Lung (tissue), 12 donors: ENCODE measurements around the gene LCORL. TPM values are rescaled to one million over a fixed set of nuclear protein-coding genes. Genes with fewer than 3 reads are reported as not detected.

Experiments used
- ATAC-seq: fragments of 200-7000 bp; cut with Tn5 transposase; one replicate; pipeline ENCODE4 v1.9.1; 2020; ENCODE audit warnings: moderate number of reproducible peaks; ENCODE audit not compliant: insufficient read depth, low FRiP score
- DNase-seq, 3 donors: peaks; one replicate each; pipeline ENCODE4 v3.0.0-alpha.2; 2013 to 2017
- H3K27ac ChIP-seq, 2 donors: one replicate each; pipeline ENCODE4 v1.5.1; 2013; ENCODE audit warnings: mild to moderate bottlenecking in 2 of 2, moderate library complexity in 2 of 2, control low read depth in 1 of 2, inconsistent platforms in 1 of 2, low read depth in 1 of 2, low read length in 1 of 2
- H3K27me3 ChIP-seq, 3 donors: one replicate each; pipeline ENCODE4 v1.5.1; 2013; ENCODE audit warnings: low read length in 2 of 3; ENCODE audit not compliant: control insufficient read depth in 3 of 3, insufficient read depth in 3 of 3
- H3K36me3 ChIP-seq, 4 donors: one replicate each; pipeline ENCODE4 v1.5.1; 2013; ENCODE audit warnings: low read length in 4 of 4, mild to moderate bottlenecking in 1 of 4, moderate library complexity in 1 of 4; ENCODE audit not compliant: control insufficient read depth in 4 of 4, insufficient read depth in 4 of 4
- H3K4me1 ChIP-seq, 5 donors: one replicate each; pipeline ENCODE4 v1.5.1; 2013; ENCODE audit warnings: low read length in 5 of 5, mild to moderate bottlenecking in 2 of 5, moderate library complexity in 1 of 5; ENCODE audit not compliant: control insufficient read depth in 5 of 5, insufficient read depth in 5 of 5
- H3K4me3 ChIP-seq: one replicate; pipeline ENCODE4 v1.5.1; 2013; ENCODE audit warnings: mild to moderate bottlenecking, control low read depth, moderate library complexity
- H3K9ac ChIP-seq, 2 donors: one replicate each; pipeline ENCODE4 v1.5.1; 2013; ENCODE audit warnings: low read length in 2 of 2, control low read depth in 1 of 2; ENCODE audit not compliant: insufficient read depth in 1 of 2
- H3K9me3 ChIP-seq, 4 donors: one replicate each; pipeline ENCODE4 v1.5.1; 2013; ENCODE audit warnings: low read length in 3 of 4, mild to moderate bottlenecking in 1 of 4, moderate library complexity in 1 of 4; ENCODE audit not compliant: control insufficient read depth in 4 of 4, insufficient read depth in 3 of 4
- CTCF ChIP-seq: IDR thresholded peaks from 2 replicates; pipeline ENCODE4 v1.5.1; 2012; ENCODE audit warnings: mild to moderate bottlenecking; ENCODE audit errors: control extremely low read depth, extremely low read depth
- WGBS, 2 donors: extraction: QIAGEN DNeasy Blood & Tissue Kit; methylation state at CpG; one replicate each; pipeline ENCODE4 v1.1.7; 2013; 5-methylcytosine and 5-hydroxymethylcytosine counted together
- polyA plus RNA-seq, 2 donors: library from polyadenylated mRNA; stranded (reverse); fragments of 200-250 nt; gene quantifications; one replicate each; pipeline ENCODE4 v1.2.1, GENCODE V29; 2013
- total RNA-seq, 2 donors: library from RNA; depleted of rRNA in 1 of 2; stranded (reverse); fragments of >200 nt in 1 of 2; gene quantifications; one replicate each; pipeline ENCODE4 v1.2.1, GENCODE V29; 2014 to 2021
- donor health status: control.
- donor health status: control.
- donor health status: Bipolar disorder and iron deficiency.
- donor health status: healthy.
- donor health status: DM: yes; HTN: yes; CAD: no.

The LCORL gene
- total and polyA plus RNA-seq, 4 donors: 2.8 to 29.0 (median 7.0) TPM

DNA sequence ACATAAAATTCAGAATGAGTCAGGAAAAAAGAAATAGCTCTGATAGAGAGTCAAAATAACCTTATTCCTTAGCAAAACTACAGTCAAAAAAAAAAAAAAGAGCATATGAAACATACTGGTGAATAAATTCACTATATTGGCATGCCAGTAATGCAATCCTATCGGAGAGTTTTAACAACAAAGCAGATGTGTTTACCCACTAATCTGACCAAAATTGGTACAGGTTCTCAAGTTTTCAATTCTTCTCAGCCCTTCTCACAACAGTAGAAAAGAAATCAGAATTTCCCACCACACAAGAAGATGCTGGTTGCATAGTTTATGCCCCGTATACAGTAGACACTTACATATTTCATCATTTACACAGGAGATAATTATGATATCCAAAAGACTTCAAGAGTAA, 59.4 kb downstream of the LCORL start:
- DNase-seq: no peak
- Histone ChIP-seq H3K4me1 (peaks cover 0 to 3% (median 0%) of the 10 kb centered on the region in 5 donors), H3K9me3 (no peaks in the 10 kb centered on the region), H3K27me3 (no peaks in the 10 kb centered on the region), H3K4me3 (no peak overlapping the region), H3K36me3 (peaks cover 0 to 4% (median 2%) of the 10 kb centered on the region in 4 donors), H3K27ac (no peak overlapping the region), H3K9ac (no peak overlapping the region)
- no peak for TF ChIP-seq CTCF
- no peak for ATAC-seq
- WGBS, 2 donors: 94 to 96% methylated on average over 2 of the region's 2 CpGs

DNA sequence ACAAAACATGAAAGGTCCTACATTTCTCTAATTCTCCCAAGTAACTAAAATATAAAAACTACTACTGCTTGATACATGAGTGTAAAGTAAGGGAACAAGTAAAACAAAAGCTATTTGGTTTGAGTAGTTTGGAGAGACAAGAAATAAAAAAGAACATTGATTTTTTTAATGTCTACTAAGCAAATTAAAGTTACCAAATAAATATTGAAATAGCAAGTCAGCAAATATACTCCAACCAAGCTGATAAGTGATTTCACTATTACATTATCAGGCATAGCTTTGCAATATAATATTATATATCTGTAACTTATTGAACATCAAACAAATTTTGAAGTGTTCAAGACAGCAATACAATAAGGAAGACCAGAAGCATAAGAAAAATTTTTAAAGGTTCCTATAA, 60.3 kb downstream of the LCORL start:
- no peaks in the 10 kb centered on the region for H3K27me3 ChIP-seq
- H3K27ac ChIP-seq: no peak overlapping the region
- H3K4me3 ChIP-seq: no peak overlapping the region
- no peaks in the 10 kb centered on the region for H3K9me3 ChIP-seq
- peaks cover 0 to 3% (median 0%) of the 10 kb centered on the region in 5 donors for H3K4me1 ChIP-seq
- no peak for ATAC-seq
- no peak for TF ChIP-seq CTCF
- no peak overlapping the region for H3K9ac ChIP-seq
- no peak for DNase-seq
- H3K36me3 ChIP-seq: peaks cover 0 to 6% (median 4%) of the 10 kb centered on the region in 4 donors

DNA sequence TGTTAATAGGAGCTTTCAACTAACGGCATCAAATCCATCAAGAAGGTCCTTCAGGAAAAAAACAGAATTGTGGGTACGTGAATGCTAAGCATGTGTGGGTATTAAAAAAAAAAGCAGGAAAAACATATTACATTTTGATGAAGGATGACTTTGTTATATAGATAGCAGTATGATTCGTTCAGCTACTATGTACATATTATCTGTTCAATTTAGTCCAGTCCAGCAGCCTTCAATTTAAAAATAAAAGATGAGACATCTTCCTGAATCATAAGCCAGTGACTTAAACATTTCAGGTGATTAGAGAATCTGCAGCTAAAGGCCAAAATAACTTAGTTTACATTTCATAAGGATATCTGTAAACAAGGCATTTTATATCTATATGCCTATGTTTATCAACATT, 63.4 kb downstream of the LCORL start:
- WGBS, 2 donors: 89 to 92% methylated on average over 3 of the region's 3 CpGs
- DNase-seq (no peak), ATAC-seq (no peak)
- TF ChIP-seq CTCF: no peak
- H3K27me3 ChIP-seq: no peaks in the 10 kb centered on the region
- H3K9ac ChIP-seq: no peak overlapping the region
- no peak overlapping the region for H3K4me3 ChIP-seq
- no peaks in the 10 kb centered on the region for H3K4me1 ChIP-seq
- H3K36me3 ChIP-seq: peaks cover 1 to 19% (median 10%) of the 10 kb centered on the region in 4 donors
- H3K9me3 ChIP-seq: no peaks in the 10 kb centered on the region
- no peak overlapping the region for H3K27ac ChIP-seq

- Histone ChIP-seq H3K27me3 (no peaks in the 10 kb centered on the region), H3K36me3 (peaks cover 1 to 19% (median 10%) of the 10 kb centered on the region in 4 donors), H3K9me3 (no peaks in the 10 kb centered on the region), H3K4me1 (no peaks in the 10 kb centered on the region), H3K9ac (no peak overlapping the region), H3K4me3 (no peak overlapping the region), H3K27ac (no peak overlapping the region)
- ATAC-seq: no peak
- DNase-seq: no peak
- no peak for TF ChIP-seq CTCF
- 90 to 98% methylated on average over 1 of the region's 1 CpG for WGBS, 2 donors
These were observed 63.9 kb downstream of the LCORL start for GRCh38 chr4:17957688-17958087.
